Cerebellar nuclear complex (tissue), 1 donor: ENCODE data around the gene WDR5.

Source experiments
- DNase-seq, 2 experiments: peaks; one replicate each; lab custom pipeline; 2025; lab: John Stamatoyannopoulos, UW

Gene WDR5

GRCh38 chr9:134208981-134209725 is 73.3 kb downstream of the WDR5 start:
- no peak for DNase-seq
